Measurements from ENCODE around the gene GALNT10. TPM values are rescaled to one million over a fixed set of nuclear protein-coding genes. Genes with fewer than 3 reads are reported as not detected.

GALNT10 gene
- total RNA-seq, 4 donors from 2014 or later = 5.6 to 22.9 (median 14.4) TPM

DNA sequence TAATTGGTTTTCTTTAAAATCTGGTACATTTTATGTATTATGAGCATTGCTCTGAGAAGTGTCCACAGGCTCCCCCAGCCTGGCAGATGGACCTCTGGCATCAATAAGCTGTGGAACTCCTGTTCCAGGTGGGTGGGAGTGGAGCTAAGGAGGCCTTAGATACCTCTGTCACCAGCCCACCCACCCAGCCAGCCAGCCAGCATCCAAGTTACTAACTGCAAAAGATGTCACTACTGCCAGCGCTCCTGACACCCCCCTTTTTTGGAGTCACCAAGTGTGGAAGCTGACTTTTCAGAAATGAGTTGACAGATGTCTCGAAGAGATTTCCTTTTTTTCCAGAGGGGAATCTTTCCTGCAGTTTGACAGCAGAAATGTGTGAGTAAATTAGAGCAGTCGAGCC is 111.2 kb downstream of the GALNT10 start:
- H3K4me3 ChIP-seq = no peak overlapping the region

DNA sequence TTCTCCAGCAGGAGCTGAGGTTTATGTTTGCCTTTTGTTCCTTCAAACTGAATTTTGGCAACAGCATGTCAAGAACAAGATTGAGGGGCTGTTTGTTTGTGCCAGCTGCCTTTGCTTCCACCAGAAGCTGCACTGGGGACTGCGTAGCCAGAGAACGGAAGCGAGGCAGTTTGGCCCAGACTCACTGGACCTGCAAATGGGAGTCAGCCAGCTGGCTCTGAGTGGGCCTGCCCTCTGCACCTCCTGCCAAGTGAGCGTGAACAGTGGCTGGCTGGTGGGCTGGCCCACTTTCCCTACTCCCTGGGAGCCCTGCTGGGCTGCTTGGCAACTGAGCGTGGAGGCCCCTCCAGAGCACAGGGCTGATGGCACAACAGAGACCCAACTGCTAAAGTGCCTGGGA is 111.6 kb downstream of the GALNT10 start:
- TF ChIP-seq, protein P1, sequence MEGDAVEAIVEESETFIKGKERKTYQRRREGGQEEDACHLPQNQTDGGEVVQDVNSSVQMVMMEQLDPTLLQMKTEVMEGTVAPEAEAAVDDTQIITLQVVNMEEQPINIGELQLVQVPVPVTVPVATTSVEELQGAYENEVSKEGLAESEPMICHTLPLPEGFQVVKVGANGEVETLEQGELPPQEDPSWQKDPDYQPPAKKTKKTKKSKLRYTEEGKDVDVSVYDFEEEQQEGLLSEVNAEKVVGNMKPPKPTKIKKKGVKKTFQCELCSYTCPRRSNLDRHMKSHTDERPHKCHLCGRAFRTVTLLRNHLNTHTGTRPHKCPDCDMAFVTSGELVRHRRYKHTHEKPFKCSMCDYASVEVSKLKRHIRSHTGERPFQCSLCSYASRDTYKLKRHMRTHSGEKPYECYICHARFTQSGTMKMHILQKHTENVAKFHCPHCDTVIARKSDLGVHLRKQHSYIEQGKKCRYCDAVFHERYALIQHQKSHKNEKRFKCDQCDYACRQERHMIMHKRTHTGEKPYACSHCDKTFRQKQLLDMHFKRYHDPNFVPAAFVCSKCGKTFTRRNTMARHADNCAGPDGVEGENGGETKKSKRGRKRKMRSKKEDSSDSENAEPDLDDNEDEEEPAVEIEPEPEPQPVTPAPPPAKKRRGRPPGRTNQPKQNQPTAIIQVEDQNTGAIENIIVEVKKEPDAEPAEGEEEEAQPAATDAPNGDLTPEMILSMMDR (IDR thresholded peaks at IDR 0.05) = no peak
- no peak for TF ChIP-seq POLR2A (IDR thresholded peaks at IDR 0.05)
- DNase-seq = peak in 1 of 2 donors; percentile 24
- H3K27me3 ChIP-seq = no peaks in the 10 kb centered on the region
- H3K4me1 ChIP-seq = no peaks in the 10 kb centered on the region
- H3K9me3 ChIP-seq = no peaks in the 10 kb centered on the region
- H3K4me3 ChIP-seq = no peak overlapping the region
- no peak overlapping the region for H3K27ac ChIP-seq
- no peaks in the 10 kb centered on the region for H3K36me3 ChIP-seq
- intact Hi-C loops (cut with DNase I; ENCODE audit: low total_unique reads) = no loop called here

More for the DNA sequence above, 111.2 kb downstream of the GALNT10 start:
- intact Hi-C loops (cut with DNase I; ENCODE audit: low total_unique reads) = no loop called here
- no peaks in the 10 kb centered on the region for H3K4me1 ChIP-seq
- H3K9me3 ChIP-seq = no peaks in the 10 kb centered on the region
- no peak overlapping the region for H3K27ac ChIP-seq
- H3K36me3 ChIP-seq = no peaks in the 10 kb centered on the region
- no peak for TF ChIP-seq POLR2A (IDR thresholded peaks at IDR 0.05)
- TF ChIP-seq, protein P1 (IDR thresholded peaks at IDR 0.05) = no peak
- no peak for DNase-seq
- H3K27me3 ChIP-seq = no peaks in the 10 kb centered on the region

DNA sequence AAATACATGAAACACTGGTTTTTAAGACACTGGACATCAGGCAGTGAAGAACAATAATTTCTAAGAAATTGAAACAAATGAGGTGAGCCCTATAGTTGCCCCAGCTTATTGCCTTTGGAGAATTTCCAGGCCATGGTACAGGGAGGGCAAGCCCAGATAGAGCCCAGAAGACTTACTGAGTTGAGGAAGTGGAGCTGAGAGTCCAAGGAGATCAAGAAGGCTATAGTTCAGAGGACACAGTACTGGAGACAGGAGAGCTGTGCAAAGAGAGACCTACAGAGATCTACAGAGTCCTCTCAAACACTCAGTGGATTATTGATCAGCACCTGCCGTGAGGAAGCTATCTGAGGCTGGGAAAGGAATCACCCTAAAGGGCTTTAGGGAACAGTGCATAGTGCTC is 112.6 kb downstream of the GALNT10 start:
- no peak overlapping the region for H3K27ac ChIP-seq
- H3K9me3 ChIP-seq = no peaks in the 10 kb centered on the region
- TF ChIP-seq, protein P1 (IDR thresholded peaks at IDR 0.05) = no peak
- TF ChIP-seq POLR2A (IDR thresholded peaks at IDR 0.05) = no peak
- intact Hi-C loops (cut with DNase I; ENCODE audit: low total_unique reads) = no loop called here
- no peak for DNase-seq
- H3K4me3 ChIP-seq = no peak overlapping the region
- no peaks in the 10 kb centered on the region for H3K36me3 ChIP-seq
- no peaks in the 10 kb centered on the region for H3K27me3 ChIP-seq
- no peaks in the 10 kb centered on the region for H3K4me1 ChIP-seq

DNA sequence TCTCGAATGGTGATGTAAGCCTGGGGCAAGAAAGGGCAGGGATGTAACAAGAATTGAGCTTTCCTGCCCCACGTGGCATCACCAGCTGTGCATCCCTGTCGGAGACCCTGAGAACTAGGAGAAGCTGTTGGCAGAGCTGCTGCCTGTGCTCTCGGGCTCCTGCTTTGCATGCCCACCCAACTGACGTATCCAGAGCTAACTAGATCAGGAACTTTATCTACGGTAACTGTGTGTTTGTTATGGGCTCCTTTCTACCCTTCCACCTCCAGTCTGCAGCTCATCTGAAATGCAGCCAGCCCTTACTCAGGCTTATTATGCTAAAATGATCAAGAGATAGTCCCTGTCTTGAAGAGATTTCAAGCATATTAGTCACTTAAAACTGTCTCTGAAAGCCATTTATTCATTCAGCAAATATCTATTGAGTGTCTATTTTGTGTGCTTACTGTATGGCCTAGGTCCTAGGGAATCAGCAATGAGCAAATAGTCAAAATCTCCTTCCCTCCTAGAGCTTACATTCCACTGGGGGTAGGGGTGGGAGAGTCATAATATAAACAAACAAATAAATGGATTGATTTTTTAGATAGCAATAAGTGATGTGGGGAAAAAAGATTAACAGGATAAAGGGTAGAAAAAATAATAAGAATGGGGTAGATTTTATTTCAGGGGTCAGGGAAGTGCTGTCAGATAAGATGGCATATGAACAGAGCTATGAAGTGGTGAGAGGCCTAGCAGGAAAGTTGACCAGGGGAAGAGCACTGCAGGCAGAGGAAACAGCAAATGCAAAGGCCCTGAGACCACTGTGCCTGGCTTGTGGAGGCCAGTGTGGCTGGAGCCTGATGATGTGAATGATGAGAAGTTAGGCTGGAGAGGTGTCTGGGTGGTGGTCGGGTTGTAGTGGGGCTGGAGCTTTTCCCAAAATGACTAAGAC is 118.2 kb downstream of the GALNT10 start:
- no peaks in the 10 kb centered on the region for H3K9me3 ChIP-seq
- no peaks in the 10 kb centered on the region for H3K36me3 ChIP-seq
- H3K4me3 ChIP-seq = no peak overlapping the region
- intact Hi-C loops (cut with DNase I; ENCODE audit: low total_unique reads) = no loop called here
- DNase-seq = no peak
- H3K27me3 ChIP-seq = no peaks in the 10 kb centered on the region
- no peaks in the 10 kb centered on the region for H3K4me1 ChIP-seq
- no peak for TF ChIP-seq POLR2A (IDR thresholded peaks at IDR 0.05)
- TF ChIP-seq, protein P1 (IDR thresholded peaks at IDR 0.05) = no peak
- H3K27ac ChIP-seq = no peak overlapping the region

- intact Hi-C loops (cut with DNase I; ENCODE audit: low total_unique reads) = no loop called here
Measured at GRCh38 chr5:154309371-154309745, 118.8 kb downstream of the GALNT10 start.

More at GRCh38 chr5:154309371-154309745, 118.8 kb downstream of the GALNT10 start:
- no peaks in the 10 kb centered on the region for H3K36me3 ChIP-seq
- no peak for TF ChIP-seq POLR2A (IDR thresholded peaks at IDR 0.05)
- no peaks in the 10 kb centered on the region for H3K9me3 ChIP-seq
- H3K27me3 ChIP-seq = no peaks in the 10 kb centered on the region
- H3K27ac ChIP-seq = no peak overlapping the region
- DNase-seq = no peak
- no peak overlapping the region for H3K4me3 ChIP-seq
- no peaks in the 10 kb centered on the region for H3K4me1 ChIP-seq

Data from uterus (tissue), 4 donors.